HFFc6 (cell line): ENCODE results near the gene LRSAM1. TPM values are rescaled to one million over a fixed set of nuclear protein-coding genes. Genes with fewer than 3 reads are reported as not detected.

Experiments used
- DNase-seq: peaks from one replicate; pipeline ENCODE4 v3.0.0-alpha.2; 2018
- H3K27ac Mint-ChIP-seq: 2 replicates; pipeline ENCODE4 v1.8.0; 2020; ENCODE audit warnings: mild to moderate bottlenecking, mixed read lengths
- H3K27me3 Mint-ChIP-seq: 2 replicates; pipeline ENCODE4 v1.8.0; 2021; ENCODE audit warnings: mild to moderate bottlenecking, moderate library complexity, mixed read lengths; ENCODE audit not compliant: insufficient read depth
- H3K36me3 Mint-ChIP-seq: 2 replicates; pipeline ENCODE4 v1.8.0; 2021; ENCODE audit warnings: low read depth, mixed read lengths
- H3K4me1 Mint-ChIP-seq: 2 replicates; pipeline ENCODE4 v1.8.0; 2020; ENCODE audit warnings: low read depth, mixed read lengths
- H3K4me3 Mint-ChIP-seq: 2 replicates; pipeline ENCODE4 v1.8.0; 2020; ENCODE audit warnings: mild to moderate bottlenecking, moderate library complexity, mixed read lengths
- H3K9me3 Mint-ChIP-seq: 2 replicates; pipeline ENCODE4 v1.8.0; 2020; ENCODE audit warnings: mild to moderate bottlenecking, mixed read lengths
- CTCF ChIP-seq: fragments of 200-600 bp; sonication (generic); IDR thresholded peaks from 2 replicates; pipeline ENCODE4 v1.5.0; 2021; ENCODE audit warnings: antibody characterized with exemption, mild to moderate bottlenecking
- total RNA-seq, 6 experiments: library from RNA; stranded (reverse); fragmentation: NEBNext Ultra II Directional; extraction: Animal tissue kit (Norgen Biotek cat#: 25700); gene quantifications; 2 replicates in 1 of 6; 3 replicates in 5 of 6; pipeline ENCODE4 v1.2.3, GENCODE V29; 2021

Gene LRSAM1
- total RNA-seq, 6 experiments from 2014 or later, result 12.1 to 15.9 (median 13.4) TPM

- TF ChIP-seq CTCF, result no peak
- H3K4me1 Mint-ChIP-seq, result no peaks in the 10 kb centered on the region
- H3K4me3 Mint-ChIP-seq, result no peak overlapping the region
- no peaks in the 10 kb centered on the region for H3K27me3 Mint-ChIP-seq
- DNase-seq, result no peak
- no peak overlapping the region for H3K27ac Mint-ChIP-seq
- no peaks in the 10 kb centered on the region for H3K9me3 Mint-ChIP-seq
- H3K36me3 Mint-ChIP-seq, result no peaks in the 10 kb centered on the region
Observed at GRCh38 chr9:127405344-127406125, 45.8 kb upstream of the LRSAM1 start.

- H3K9me3 Mint-ChIP-seq, result no peaks in the 10 kb centered on the region
- H3K4me3 Mint-ChIP-seq, result no peak overlapping the region
- H3K4me1 Mint-ChIP-seq, result no peaks in the 10 kb centered on the region
- no peaks in the 10 kb centered on the region for H3K27me3 Mint-ChIP-seq
- no peak for TF ChIP-seq CTCF
- H3K27ac Mint-ChIP-seq, result no peak overlapping the region
- no peaks in the 10 kb centered on the region for H3K36me3 Mint-ChIP-seq
- DNase-seq, result no peak
Observed at GRCh38 chr9:127406799-127407491, 44.4 kb upstream of the LRSAM1 start.

- Mint-ChIP-seq H3K27me3 (no peaks in the 10 kb centered on the region; the same call in 1 of the 2 replicates), H3K36me3 (no peaks in the 10 kb centered on the region), H3K9me3 (no peaks in the 10 kb centered on the region), H3K4me1 (no peaks in the 10 kb centered on the region), H3K4me3 (no peak overlapping the region), H3K27ac (no peak overlapping the region)
- DNase-seq, result no peak
- TF ChIP-seq CTCF, result no peak
Observed at GRCh38 chr9:127407492-127407843, 43.8 kb upstream of the LRSAM1 start.

- Mint-ChIP-seq H3K4me3 (no peak overlapping the region), H3K4me1 (peaks cover 2% of the 10 kb centered on the region; the same call in 1 of the 2 replicates), H3K36me3 (0 out of 2 replicates have a peak, but pooled peaks cover 4% of the 10 kb centered on the region), H3K27ac (no peak overlapping the region), H3K9me3 (no peaks in the 10 kb centered on the region), H3K27me3 (no peaks in the 10 kb centered on the region; the same call in 1 of the 2 replicates)
- DNase-seq, result no peak
- no peak for TF ChIP-seq CTCF
Observed at GRCh38 chr9:127411122-127411521, 40.2 kb upstream of the LRSAM1 start.

DNA sequence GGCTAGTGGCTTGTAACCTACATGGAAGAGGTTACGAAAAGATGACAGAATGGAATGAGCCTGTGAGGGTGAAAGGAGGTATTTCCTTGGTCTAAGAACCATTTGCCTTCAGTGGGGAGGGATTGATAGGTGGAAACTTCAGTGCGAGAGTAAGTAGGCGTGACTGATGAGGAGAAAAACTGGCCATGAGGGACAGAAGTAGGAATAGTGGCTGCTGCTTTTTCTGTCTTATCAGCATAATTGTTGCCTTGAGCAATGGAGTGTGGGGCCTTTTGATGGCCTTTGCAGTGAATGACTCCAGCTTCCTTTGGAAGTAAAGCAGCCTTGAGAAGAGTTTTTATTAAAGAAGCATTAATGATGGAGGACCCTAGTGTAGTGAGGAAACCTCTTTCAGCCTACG is 36.2 kb upstream of the LRSAM1 start:
- Mint-ChIP-seq H3K27me3 (no peaks in the 10 kb centered on the region; the same call in 1 of the 2 replicates), H3K36me3 (peaks cover 4% of the 10 kb centered on the region; the same call in 1 of the 2 replicates), H3K27ac (no peak overlapping the region), H3K9me3 (no peaks in the 10 kb centered on the region), H3K4me3 (no peak overlapping the region), H3K4me1 (peaks cover 21% of the 10 kb centered on the region)
- DNase-seq, result no peak
- TF ChIP-seq CTCF, result no peak
